Upper lobe of right lung (tissue), 1 donor: Measurements from ENCODE around the gene UBAP2L. TPM values are rescaled to one million over a fixed set of nuclear protein-coding genes. Genes with fewer than 3 reads are reported as not detected.

Experiments used
- ATAC-seq: fragments of 200-7000 bp; cut with Tn5 transposase; one replicate; pipeline ENCODE4 v1.9.1; 2020; ENCODE audit warnings: mild to moderate bottlenecking, moderate library complexity
- DNase-seq: peaks from one replicate; pipeline ENCODE4 v3.0.0-alpha.2; 2020
- H3K27ac ChIP-seq: fragments of 200-600 bp; one replicate; pipeline ENCODE4 v1.8.0; 2022
- H3K27me3 ChIP-seq: fragments of 200-600 bp; one replicate; pipeline ENCODE4 v1.8.0; 2022; ENCODE audit warnings: mild to moderate bottlenecking
- H3K36me3 ChIP-seq: fragments of 200-600 bp; one replicate; pipeline ENCODE4 v1.8.0; 2022
- H3K4me1 ChIP-seq: fragments of 200-600 bp; one replicate; pipeline ENCODE4 v1.8.0; 2022
- H3K4me3 ChIP-seq: fragments of 200-600 bp; one replicate; pipeline ENCODE4 v1.8.0; 2022; ENCODE audit warnings: mild to moderate bottlenecking
- H3K9me3 ChIP-seq: fragments of 200-600 bp; one replicate; pipeline ENCODE4 v1.8.0; 2022
- CTCF ChIP-seq: fragments of 200-600 bp; IDR thresholded peaks from one replicate; pipeline ENCODE4 v1.8.0; 2022; ENCODE audit warnings: antibody characterized with exemption
- intact Hi-C: fragments of 100-400 bp; cut with DNase I; formaldehyde crosslinking; loops from one replicate; pipeline ENCODE4 v1.11.0; 2022
- total RNA-seq: library from RNA; stranded (reverse); fragmentation: NEBNext Ultra II Directional; extraction: Animal tissue kit (Norgen Biotek cat#: 25700); gene quantifications from one replicate; pipeline ENCODE4 v1.2.1, GENCODE V29; 2021
- donor health status: DM: no; HTN: yes; CAD: no; lungs with severe emphysema.

The UBAP2L gene
- total RNA-seq, 1 donor from 2014 or later = 156 TPM

- intact Hi-C loops = no loop called here
- Histone ChIP-seq H3K27ac (no peak overlapping the region), H3K4me1 (no peaks in the 10 kb centered on the region), H3K27me3 (no peaks in the 10 kb centered on the region), H3K36me3 (peaks cover 100% of the 10 kb centered on the region), H3K4me3 (no peak overlapping the region), H3K9me3 (no peaks in the 10 kb centered on the region)
- no peak for TF ChIP-seq CTCF
- DNase-seq (no peak), ATAC-seq (no peak)
Observed at GRCh38 chr1:154258784-154259183, 38.0 kb downstream of the UBAP2L start.

- Histone ChIP-seq H3K27ac (no peak overlapping the region), H3K36me3 (peaks cover 99% of the 10 kb centered on the region), H3K27me3 (no peaks in the 10 kb centered on the region), H3K9me3 (no peaks in the 10 kb centered on the region), H3K4me1 (no peaks in the 10 kb centered on the region), H3K4me3 (no peak overlapping the region)
- TF ChIP-seq CTCF = no peak
- intact Hi-C loops = no loop called here
- ATAC-seq = no peak
- no peak for DNase-seq
Observed at GRCh38 chr1:154260127-154260526, 39.4 kb downstream of the UBAP2L start.

- Histone ChIP-seq H3K27me3 (no peaks in the 10 kb centered on the region), H3K4me3 (no peak overlapping the region), H3K4me1 (no peaks in the 10 kb centered on the region), H3K36me3 (peaks cover 95% of the 10 kb centered on the region), H3K27ac (no peak overlapping the region), H3K9me3 (no peaks in the 10 kb centered on the region)
- intact Hi-C loops = no loop called here
- no peak for TF ChIP-seq CTCF
- ATAC-seq (no peak), DNase-seq (no peak)
Observed at GRCh38 chr1:154263465-154264332, 42.9 kb downstream of the UBAP2L start.

GRCh38 chr1:154264454-154264853 lies 43.7 kb downstream of the UBAP2L start:
- no peaks in the 10 kb centered on the region for H3K4me1 ChIP-seq
- no peak overlapping the region for H3K4me3 ChIP-seq
- no peak for ATAC-seq
- DNase-seq = no peak
- H3K27me3 ChIP-seq = no peaks in the 10 kb centered on the region
- H3K9me3 ChIP-seq = no peaks in the 10 kb centered on the region
- intact Hi-C loops = no loop called here
- no peak overlapping the region for H3K27ac ChIP-seq
- H3K36me3 ChIP-seq = peaks cover 95% of the 10 kb centered on the region
- TF ChIP-seq CTCF = no peak

- no peaks in the 10 kb centered on the region for H3K9me3 ChIP-seq
- intact Hi-C loops = no loop called here
- H3K27ac ChIP-seq = no peak overlapping the region
- no peak for TF ChIP-seq CTCF
- H3K4me3 ChIP-seq = no peak overlapping the region
- H3K4me1 ChIP-seq = no peaks in the 10 kb centered on the region
- ATAC-seq = no peak
- H3K36me3 ChIP-seq = peaks cover 95% of the 10 kb centered on the region
- DNase-seq = no peak
- no peaks in the 10 kb centered on the region for H3K27me3 ChIP-seq
Observed at GRCh38 chr1:154265586-154265985, 44.8 kb downstream of the UBAP2L start.
